Sigmoid colon (tissue), 4 donors: ENCODE results near the gene ANO6.

Source experiments
- CTCF ChIP-seq, 4 experiments: fragments of 450-650 bp in 3 of 4; fragments of 200-600 bp in 1 of 4; IDR thresholded peaks; one replicate each; pipeline ENCODE4 v1.5.1; 2016 to 2019; ENCODE audit warnings: antibody characterized with exemption in 4 of 4, mild to moderate bottlenecking in 3 of 4, moderate library complexity in 2 of 4
- POLR2A ChIP-seq, 2 donors: fragments of 450-650 bp; IDR thresholded peaks; one replicate each; pipeline ENCODE4 v1.6.1; 2016; ENCODE audit warnings: antibody characterized with exemption in 2 of 2, mild to moderate bottlenecking in 2 of 2, moderate library complexity in 2 of 2
- POLR2AphosphoS5 ChIP-seq, 4 donors: sonication (generic); formaldehyde crosslinking; IDR thresholded peaks; one replicate each; pipeline ENCODE4 v1.6.1; 2017; ENCODE audit warnings: antibody characterized with exemption in 4 of 4

GRCh38 chr12:45290216-45290605, 74.3 kb downstream of the ANO6 start:
- TF ChIP-seq POLR2A (IDR thresholded peaks at IDR 0.05) (no peak), CTCF (IDR thresholded peaks at IDR 0.05) (no peak), POLR2AphosphoS5 (IDR thresholded peaks at IDR 0.05) (peak; percentile 22 to 72 (median 56))
